Measurements from ENCODE around the gene ARNT2. TPM values are rescaled to one million over a fixed set of nuclear protein-coding genes. Genes with fewer than 3 reads are reported as not detected.

The ARNT2 gene
- total and polyA plus RNA-seq, 3 donors from 2014 or later, result 34.3 to 58.7 (median 50.2) TPM

- no peak for TF ChIP-seq POLR2A (IDR thresholded peaks at IDR 0.05)
- TF ChIP-seq CTCF (IDR thresholded peaks at IDR 0.05), result no peak
- no peaks in the 10 kb centered on the region for H3K36me3 ChIP-seq (ENCODE audit: low read depth, missing control alignments)
- H3K27ac ChIP-seq, result no peak overlapping the region
- WGBS, 2 donors, result 78 to 85% methylated on average over 3 to 8 of the region's 8 CpGs
- peaks cover 8% of the 10 kb centered on the region for H3K4me1 ChIP-seq
- intact Hi-C loops (cut with DNase I; ENCODE audit: low total_unique reads), result no loop called here
- H3K4me3 ChIP-seq, result no peak overlapping the region
- no peaks in the 10 kb centered on the region for H3K27me3 ChIP-seq
- DNase-seq, result no peak
- H3K9me3 ChIP-seq, result no peaks in the 10 kb centered on the region
Observed at GRCh38 chr15:80577552-80578205, 173.5 kb downstream of the ARNT2 start.

- 87 to 94% methylated on average over 3 to 5 of the region's 5 CpGs for WGBS, 2 donors
- no peaks in the 10 kb centered on the region for H3K36me3 ChIP-seq (ENCODE audit: low read depth, missing control alignments)
- intact Hi-C loops (cut with DNase I; ENCODE audit: low total_unique reads), result no loop called here
- no peak overlapping the region for H3K4me3 ChIP-seq
- no peak for TF ChIP-seq CTCF (IDR thresholded peaks at IDR 0.05)
- no peak for TF ChIP-seq POLR2A (IDR thresholded peaks at IDR 0.05)
- H3K9me3 ChIP-seq, result no peaks in the 10 kb centered on the region
- no peaks in the 10 kb centered on the region for H3K27me3 ChIP-seq
- H3K4me1 ChIP-seq, result peaks cover 8% of the 10 kb centered on the region
- no peak overlapping the region for H3K27ac ChIP-seq
- DNase-seq, result no peak
Observed at GRCh38 chr15:80578206-80578595, 174.0 kb downstream of the ARNT2 start.

DNA sequence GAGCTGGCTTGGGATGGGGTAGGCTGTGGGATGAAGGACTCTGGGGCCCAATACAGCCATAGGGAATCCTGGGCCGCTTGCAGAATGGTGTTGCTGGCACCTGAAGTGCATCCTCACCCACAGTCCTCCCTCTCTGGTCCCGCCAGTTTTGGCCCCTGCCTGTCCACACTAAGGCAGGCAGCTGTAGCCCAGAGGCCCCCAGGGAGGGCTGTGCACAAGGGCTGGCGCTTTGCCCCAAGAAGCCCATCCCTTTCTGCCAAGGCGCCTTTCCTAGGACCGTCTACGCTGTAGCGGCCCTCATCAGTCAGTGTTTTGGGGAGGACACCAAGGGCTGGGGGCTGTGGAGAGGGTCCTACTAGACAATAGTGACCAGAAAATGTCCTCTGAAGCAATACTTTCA is 174.7 kb downstream of the ARNT2 start:
- Histone ChIP-seq H3K4me1 (peaks cover 8% of the 10 kb centered on the region), H3K27ac (no peak overlapping the region), H3K27me3 (no peaks in the 10 kb centered on the region), H3K36me3 (ENCODE audit: low read depth, missing control alignments) (no peaks in the 10 kb centered on the region), H3K9me3 (no peaks in the 10 kb centered on the region), H3K4me3 (no peak overlapping the region)
- DNase-seq, result no peak
- WGBS, 2 donors, result 93 to 98% methylated on average over 7 of the region's 7 CpGs
- TF ChIP-seq CTCF (IDR thresholded peaks at IDR 0.05) (no peak), POLR2A (IDR thresholded peaks at IDR 0.05) (no peak)
- intact Hi-C loops (cut with DNase I; ENCODE audit: low total_unique reads), result no loop called here

DNA sequence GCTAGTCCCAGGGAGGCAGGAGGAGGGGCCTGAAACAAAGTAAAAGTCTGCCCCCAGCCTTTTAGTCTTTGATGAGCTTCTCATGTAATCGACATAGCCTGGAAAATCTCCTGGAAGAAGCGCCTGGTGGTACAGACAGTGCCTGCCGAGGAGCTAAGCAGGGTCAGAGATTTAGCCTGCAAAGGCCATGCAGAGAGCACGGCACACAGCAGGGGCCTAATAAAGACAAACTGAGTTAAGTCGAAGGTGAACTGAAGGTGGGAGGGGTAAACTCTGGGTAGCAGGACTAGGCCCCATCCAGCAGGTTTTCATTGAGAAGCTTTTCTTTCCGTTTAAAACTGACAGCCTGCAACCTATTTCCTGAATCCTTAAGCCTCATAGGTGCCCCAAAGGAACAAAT is 175.4 kb downstream of the ARNT2 start:
- H3K4me1 ChIP-seq, result peaks cover 8% of the 10 kb centered on the region
- intact Hi-C loops (cut with DNase I; ENCODE audit: low total_unique reads), result no loop called here
- H3K27ac ChIP-seq, result no peak overlapping the region
- H3K27me3 ChIP-seq, result no peaks in the 10 kb centered on the region
- TF ChIP-seq POLR2A (IDR thresholded peaks at IDR 0.05) (no peak), CTCF (IDR thresholded peaks at IDR 0.05) (no peak)
- H3K4me3 ChIP-seq, result no peak overlapping the region
- WGBS, 2 donors, result 80 to 83% methylated on average over 6 of the region's 6 CpGs
- H3K9me3 ChIP-seq, result no peaks in the 10 kb centered on the region
- no peak for DNase-seq
- H3K36me3 ChIP-seq (ENCODE audit: low read depth, missing control alignments), result no peaks in the 10 kb centered on the region

DNA sequence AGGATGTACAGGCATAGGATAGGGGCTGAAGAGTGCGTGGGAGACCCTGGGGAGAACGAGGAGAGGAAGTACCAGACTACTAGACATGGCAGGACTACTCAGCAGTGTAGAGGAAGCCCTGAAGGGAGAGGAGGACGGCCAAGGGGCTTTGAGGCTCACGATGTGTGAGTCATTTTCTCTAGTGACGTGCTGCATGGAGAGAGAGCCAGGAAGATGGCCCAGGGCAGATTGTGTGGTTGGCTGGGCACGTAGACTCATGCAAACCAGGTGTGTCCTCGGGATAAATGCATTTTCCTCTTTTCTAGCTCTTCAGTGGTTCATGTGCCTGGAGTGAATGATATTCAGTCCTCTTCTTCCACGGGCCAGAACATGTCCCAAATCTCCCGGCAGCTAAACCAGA is 175.9 kb downstream of the ARNT2 start:
- TF ChIP-seq POLR2A (IDR thresholded peaks at IDR 0.05), result no peak
- TF ChIP-seq CTCF (IDR thresholded peaks at IDR 0.05), result no peak
- intact Hi-C loops (cut with DNase I; ENCODE audit: low total_unique reads), result no loop called here
- Histone ChIP-seq H3K27ac (no peak overlapping the region), H3K4me3 (no peak overlapping the region), H3K9me3 (no peaks in the 10 kb centered on the region), H3K36me3 (ENCODE audit: low read depth, missing control alignments) (no peaks in the 10 kb centered on the region), H3K27me3 (no peaks in the 10 kb centered on the region), H3K4me1 (peaks cover 8% of the 10 kb centered on the region)
- 81 to 85% methylated on average over 9 of the region's 9 CpGs for WGBS, 2 donors
- no peak for DNase-seq

Measured in testis (tissue), 3 donors.